ENCODE data around the gene GPR107.

- TF ChIP-seq, protein P1, sequence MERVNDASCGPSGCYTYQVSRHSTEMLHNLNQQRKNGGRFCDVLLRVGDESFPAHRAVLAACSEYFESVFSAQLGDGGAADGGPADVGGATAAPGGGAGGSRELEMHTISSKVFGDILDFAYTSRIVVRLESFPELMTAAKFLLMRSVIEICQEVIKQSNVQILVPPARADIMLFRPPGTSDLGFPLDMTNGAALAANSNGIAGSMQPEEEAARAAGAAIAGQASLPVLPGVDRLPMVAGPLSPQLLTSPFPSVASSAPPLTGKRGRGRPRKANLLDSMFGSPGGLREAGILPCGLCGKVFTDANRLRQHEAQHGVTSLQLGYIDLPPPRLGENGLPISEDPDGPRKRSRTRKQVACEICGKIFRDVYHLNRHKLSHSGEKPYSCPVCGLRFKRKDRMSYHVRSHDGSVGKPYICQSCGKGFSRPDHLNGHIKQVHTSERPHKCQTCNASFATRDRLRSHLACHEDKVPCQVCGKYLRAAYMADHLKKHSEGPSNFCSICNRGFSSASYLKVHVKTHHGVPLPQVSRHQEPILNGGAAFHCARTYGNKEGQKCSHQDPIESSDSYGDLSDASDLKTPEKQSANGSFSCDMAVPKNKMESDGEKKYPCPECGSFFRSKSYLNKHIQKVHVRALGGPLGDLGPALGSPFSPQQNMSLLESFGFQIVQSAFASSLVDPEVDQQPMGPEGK (CRISPR knock-in tag; IDR thresholded peaks at IDR 0.05; ENCODE audit: borderline replicate concordance) = no peak
- TF ChIP-seq TOX (CRISPR knock-in tag; IDR thresholded peaks at IDR 0.05; ENCODE audit: borderline replicate concordance) = no peak
- TF ChIP-seq ZFP3 (CRISPR knock-in tag; IDR thresholded peaks at IDR 0.05) = no peak
- TF ChIP-seq ZNF8 (CRISPR knock-in tag; IDR thresholded peaks at IDR 0.05) = no peak
- no peak for TF ChIP-seq ESRRG (CRISPR knock-in tag; IDR thresholded peaks at IDR 0.05)
- TF ChIP-seq RARB (CRISPR knock-in tag; IDR thresholded peaks at IDR 0.05) = no peak
- TF ChIP-seq ZFP30 (CRISPR knock-in tag; IDR thresholded peaks at IDR 0.05) = no peak
- no peak for TF ChIP-seq ISL1 (CRISPR knock-in tag; IDR thresholded peaks at IDR 0.05)
- TF ChIP-seq POU6F1 (CRISPR knock-in tag; IDR thresholded peaks at IDR 0.05; ENCODE audit: borderline replicate concordance, low read depth) = no peak
These were observed 73.2 kb downstream of the GPR107 start for GRCh38 chr9:130126721-130127433.
